Pancreas (tissue), 10 donors: ENCODE results near the gene SESTD1. TPM values are rescaled to one million over a fixed set of nuclear protein-coding genes. Genes with fewer than 3 reads are reported as not detected.

Source experiments
- ATAC-seq, 4 donors: fragments of 200-7000 bp; cut with Tn5 transposase; one replicate each; pipeline versions ENCODE4 v1.8.0 to v1.9.1; 2020; ENCODE audit warnings: mild to moderate bottlenecking in 4 of 4, moderate library complexity in 4 of 4
- DNase-seq, 6 donors: peaks; one replicate each; pipeline ENCODE4 v3.0.0-alpha.2; 2020
- FAIRE-seq: peaks from 2 replicates; lab custom pipeline; 2012; peaks lifted over from hg19 to GRCh38; lab: Jason Lieb, UNC
- H3K27ac ChIP-seq, 4 donors: fragments of 200-600 bp; sonication (generic); 1 replicate in 3 of 4; 2 replicates in 1 of 4; pipeline versions ENCODE4 v1.5.0 to v1.8.0; 2020
- H3K27me3 ChIP-seq, 4 donors: fragments of 200-600 bp; one replicate each; pipeline ENCODE4 v1.8.0; 2021
- H3K36me3 ChIP-seq, 3 donors: fragments of 200-600 bp; sonication (generic) in 1 of 3; one replicate each; pipeline versions ENCODE4 v1.5.0 to v1.8.0; 2020 to 2021
- H3K4me1 ChIP-seq, 3 donors: fragments of 200-600 bp; one replicate each; pipeline ENCODE4 v1.8.0; 2021
- H3K4me3 ChIP-seq, 4 donors: fragments of 200-600 bp; sonication (generic) in 2 of 4; one replicate each; pipeline versions ENCODE4 v1.5.0 to v1.8.0; 2020 to 2021
- H3K9me3 ChIP-seq, 4 donors: fragments of 200-600 bp; one replicate each; pipeline ENCODE4 v1.8.0; 2021
- WGBS, 2 donors: extraction: QIAGEN DNeasy Blood & Tissue Kit; methylation state at CpG; one replicate each; pipeline ENCODE4 v1.1.7; 2013; 5-methylcytosine and 5-hydroxymethylcytosine counted together
- intact Hi-C, 3 donors: fragments of 100-400 bp; cut with DNase I; formaldehyde crosslinking; loops; one replicate each; pipeline versions ENCODE4 v1.11.1 to v1.14.2; 2022
- polyA plus RNA-seq, 2 donors: library from polyadenylated mRNA; stranded (reverse); fragments of 200-250 nt; gene quantifications; one replicate each; pipeline ENCODE4 v1.2.3, GENCODE V29; 2013
- total RNA-seq, 6 donors: library from RNA; stranded (reverse); fragmentation: NEBNext Ultra II Directional in 4 of 6; extraction: Animal tissue kit (Norgen Biotek cat#: 25700) in 4 of 6; gene quantifications; one replicate each; pipeline versions ENCODE4 v1.2.1 to v1.2.4, GENCODE V29; 2021 to 2023
- TF ChIP-seq, protein P1 (sequence below), 4 donors: fragments of 200-600 bp; sonication (generic) in 3 of 4; IDR thresholded peaks; one replicate each; pipeline versions ENCODE4 v1.5.0 to v1.8.0; 2021; ENCODE audit warnings: antibody characterized with exemption in 4 of 4
- donor health status: healthy with polysubstance abuse.
- donor health status: DM: no; HTN: no; CAD: no; lungs with moderate emphysema.
- donor health status: DM: no; HTN: no; CAD: no.
- donor health status: control.
- donor health status: control.
- donor health status: Bipolar disorder and iron deficiency.
- donor health status: DM: yes; HTN: yes; CAD: no.
- donor health status: DM: no; HTN: no; CAD: no.
- donor health status: DM: no; HTN: no; CAD: no.
- donor health status: DM: yes; HTN: yes; CAD: no.

Gene SESTD1
- total and polyA plus RNA-seq, 8 donors, result 4.0 to 37.0 (median 14.2) TPM

DNA sequence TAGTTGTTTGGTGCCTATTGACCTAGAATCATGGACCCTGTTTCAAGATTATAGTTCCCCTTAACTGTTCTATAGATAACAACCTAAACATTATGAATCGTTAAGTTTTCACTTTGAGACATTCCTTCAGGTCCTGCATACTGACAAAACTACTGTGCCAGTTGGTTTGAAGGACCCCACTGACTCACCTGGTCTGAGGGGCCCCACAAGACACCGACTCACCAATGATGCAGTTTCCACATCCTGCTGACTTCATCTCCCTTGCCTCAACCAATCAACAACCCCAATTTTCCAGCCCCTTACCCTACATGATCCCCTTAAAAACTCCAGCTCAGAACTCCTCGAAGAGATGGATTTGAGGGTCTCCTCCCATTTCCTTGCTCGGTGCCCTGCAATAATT, 125.1 kb downstream of the SESTD1 start:
- no peak for ATAC-seq

DNA sequence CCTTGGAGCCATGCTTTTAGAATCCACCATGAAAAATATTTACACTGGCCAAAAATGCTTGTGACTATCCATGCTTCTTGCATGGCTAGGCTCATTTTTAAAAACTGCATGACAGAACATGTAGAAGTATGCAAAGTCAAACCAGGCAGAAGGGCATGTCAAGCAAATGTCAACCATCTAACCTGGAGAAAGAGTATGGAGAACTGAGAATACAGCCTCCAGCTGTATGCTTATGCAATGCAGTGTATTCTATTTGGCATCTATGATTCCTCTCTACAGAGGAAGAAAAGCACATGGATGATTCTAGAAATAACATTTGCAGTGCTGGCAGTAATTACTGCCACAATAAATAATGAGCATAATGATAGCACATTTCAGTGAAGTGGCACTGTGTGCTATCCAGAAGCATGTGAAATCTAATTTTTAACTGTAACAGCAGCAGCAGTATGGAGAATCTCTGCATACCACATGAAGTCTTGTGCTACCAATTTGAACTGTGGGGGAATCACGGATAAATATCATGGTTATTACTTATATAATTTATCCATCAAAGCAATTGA, 127.4 kb downstream of the SESTD1 start:
- FAIRE-seq, result no peak
- ATAC-seq, result no peak

More for the DNA sequence above, 125.1 kb downstream of the SESTD1 start:
- H3K27me3 ChIP-seq, result no peaks in the 10 kb centered on the region
- no peaks in the 10 kb centered on the region for H3K9me3 ChIP-seq
- WGBS, 2 donors, result 90 to 92% methylated on average over 4 of the region's 4 CpGs
- FAIRE-seq (no peak), DNase-seq (no peak)
- intact Hi-C loops, result no loop called here
- no peak overlapping the region for H3K4me3 ChIP-seq
- no peaks in the 10 kb centered on the region for H3K4me1 ChIP-seq
- H3K36me3 ChIP-seq, result peaks cover 0 to 8% (median 0%) of the 10 kb centered on the region in 3 donors
- no peak overlapping the region for H3K27ac ChIP-seq
- TF ChIP-seq, protein P1, sequence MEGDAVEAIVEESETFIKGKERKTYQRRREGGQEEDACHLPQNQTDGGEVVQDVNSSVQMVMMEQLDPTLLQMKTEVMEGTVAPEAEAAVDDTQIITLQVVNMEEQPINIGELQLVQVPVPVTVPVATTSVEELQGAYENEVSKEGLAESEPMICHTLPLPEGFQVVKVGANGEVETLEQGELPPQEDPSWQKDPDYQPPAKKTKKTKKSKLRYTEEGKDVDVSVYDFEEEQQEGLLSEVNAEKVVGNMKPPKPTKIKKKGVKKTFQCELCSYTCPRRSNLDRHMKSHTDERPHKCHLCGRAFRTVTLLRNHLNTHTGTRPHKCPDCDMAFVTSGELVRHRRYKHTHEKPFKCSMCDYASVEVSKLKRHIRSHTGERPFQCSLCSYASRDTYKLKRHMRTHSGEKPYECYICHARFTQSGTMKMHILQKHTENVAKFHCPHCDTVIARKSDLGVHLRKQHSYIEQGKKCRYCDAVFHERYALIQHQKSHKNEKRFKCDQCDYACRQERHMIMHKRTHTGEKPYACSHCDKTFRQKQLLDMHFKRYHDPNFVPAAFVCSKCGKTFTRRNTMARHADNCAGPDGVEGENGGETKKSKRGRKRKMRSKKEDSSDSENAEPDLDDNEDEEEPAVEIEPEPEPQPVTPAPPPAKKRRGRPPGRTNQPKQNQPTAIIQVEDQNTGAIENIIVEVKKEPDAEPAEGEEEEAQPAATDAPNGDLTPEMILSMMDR (IDR thresholded peaks at IDR 0.05), result no peak

DNA sequence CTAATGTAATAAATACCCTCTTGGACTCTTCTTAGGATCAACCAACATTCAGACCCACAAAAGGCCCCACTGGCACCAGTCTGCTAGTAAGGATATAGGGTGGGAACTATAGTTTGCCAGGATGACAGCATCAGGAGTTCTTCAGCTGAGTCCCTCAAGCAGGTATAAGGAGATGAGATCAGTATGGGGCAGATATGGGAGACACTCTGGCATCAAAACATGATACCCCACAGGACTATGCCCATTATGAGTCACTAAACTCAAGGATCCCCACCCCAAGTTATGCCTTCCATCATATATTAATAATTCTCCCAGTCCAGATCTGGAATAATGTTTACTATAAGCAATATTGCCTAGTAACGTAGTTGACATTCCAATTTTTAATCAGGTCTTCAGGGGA, 131.6 kb downstream of the SESTD1 start:
- H3K4me3 ChIP-seq, result no peak overlapping the region
- DNase-seq, result no peak
- H3K36me3 ChIP-seq, result no peaks in the 10 kb centered on the region
- intact Hi-C loops, result no loop called here
- H3K4me1 ChIP-seq, result no peaks in the 10 kb centered on the region
- TF ChIP-seq, protein P1 (IDR thresholded peaks at IDR 0.05), result no peak
- 82 to 90% methylated on average over 1 of the region's 1 CpG for WGBS, 2 donors
- no peak for ATAC-seq
- H3K27me3 ChIP-seq, result no peaks in the 10 kb centered on the region
- FAIRE-seq, result no peak
- no peak overlapping the region for H3K27ac ChIP-seq
- H3K9me3 ChIP-seq, result no peaks in the 10 kb centered on the region

More for the DNA sequence above, 127.4 kb downstream of the SESTD1 start:
- WGBS, 2 donors, result 82 to 91% methylated on average over 1 of the region's 1 CpG
- no peaks in the 10 kb centered on the region for H3K9me3 ChIP-seq
- no peak overlapping the region for H3K27ac ChIP-seq
- no peak for DNase-seq
- no peak overlapping the region for H3K4me3 ChIP-seq
- TF ChIP-seq, protein P1 (IDR thresholded peaks at IDR 0.05), result no peak
- H3K4me1 ChIP-seq, result no peaks in the 10 kb centered on the region
- no peaks in the 10 kb centered on the region for H3K27me3 ChIP-seq
- peaks cover 0 to 8% (median 0%) of the 10 kb centered on the region in 3 donors for H3K36me3 ChIP-seq
- intact Hi-C loops, result no loop called here

DNA sequence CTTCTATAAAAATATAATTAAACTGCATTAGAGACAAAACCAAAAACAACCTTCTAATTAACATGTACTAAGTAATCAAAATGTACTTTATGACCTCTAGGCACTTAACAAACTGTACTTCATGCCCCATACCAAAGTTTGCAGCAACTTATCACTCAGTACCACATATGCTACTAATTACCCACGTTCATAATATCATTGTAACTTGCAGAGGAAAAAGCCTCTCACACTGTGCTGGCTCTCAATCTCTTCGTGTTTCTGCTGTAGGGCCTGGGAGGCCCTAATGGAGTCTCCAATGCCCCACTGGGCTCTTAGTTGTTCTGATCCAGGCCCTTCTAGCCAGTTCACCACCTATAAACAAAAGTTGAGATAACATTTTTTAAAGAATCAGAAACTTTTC, 132.6 kb downstream of the SESTD1 start:
- FAIRE-seq, result no peak
- H3K4me3 ChIP-seq, result no peak overlapping the region
- H3K36me3 ChIP-seq, result no peaks in the 10 kb centered on the region
- no peak overlapping the region for H3K27ac ChIP-seq
- no peaks in the 10 kb centered on the region for H3K4me1 ChIP-seq
- 49 to 56% methylated on average over 2 of the region's 2 CpGs for WGBS, 2 donors
- ATAC-seq, result no peak
- H3K9me3 ChIP-seq, result no peaks in the 10 kb centered on the region
- DNase-seq, result no peak
- no peaks in the 10 kb centered on the region for H3K27me3 ChIP-seq
- intact Hi-C loops, result no loop called here
- TF ChIP-seq, protein P1 (IDR thresholded peaks at IDR 0.05), result no peak

DNA sequence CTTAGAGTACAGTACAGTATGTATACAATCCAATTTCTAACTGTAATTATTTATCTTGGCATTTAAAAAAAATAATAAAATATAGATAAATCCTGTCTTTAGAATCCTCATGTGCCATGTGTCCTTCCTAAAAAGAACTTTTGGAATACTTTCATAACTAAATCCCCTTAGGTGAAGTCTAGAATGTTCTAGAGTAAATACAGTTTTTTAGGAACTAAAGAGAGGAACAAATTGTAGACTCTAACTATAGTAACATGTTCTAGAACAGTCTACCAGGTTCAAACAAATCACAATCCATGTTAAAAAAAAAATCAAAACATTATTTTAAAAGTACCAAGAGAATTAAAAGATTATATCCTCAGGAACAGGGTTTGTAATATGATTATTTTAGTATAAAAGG, 134.1 kb downstream of the SESTD1 start:
- H3K27me3 ChIP-seq, result no peaks in the 10 kb centered on the region
- intact Hi-C loops, result no loop called here
- FAIRE-seq, result peak; percentile 43

More for the DNA sequence above, 134.1 kb downstream of the SESTD1 start:
- Histone ChIP-seq H3K4me3 (no peak overlapping the region), H3K36me3 (no peaks in the 10 kb centered on the region), H3K4me1 (no peaks in the 10 kb centered on the region), H3K9me3 (no peaks in the 10 kb centered on the region), H3K27ac (no peak overlapping the region)
- ATAC-seq (no peak), DNase-seq (no peak)
- TF ChIP-seq, protein P1 (IDR thresholded peaks at IDR 0.05), result no peak
